Femur (tissue), 1 donor: ENCODE data around the gene ZSWIM7.
"Not testable (repeated sequence)": the region's sequence is repeated elsewhere in the genome, so short reads cannot be mapped to it uniquely, and the experiment has no call there.

ENCODE experiments used
- DNase-seq: peaks from one replicate; pipeline ENCODE4 v3.0.0-alpha.2; 2017

The ZSWIM7 gene

GRCh38 chr17:15955793-15956541, 43.5 kb downstream of the ZSWIM7 start:
- DNase-seq = no peak

- DNase-seq = no peak
Observed at GRCh38 chr17:15954222-15954621, 45.3 kb downstream of the ZSWIM7 start.

GRCh38 chr17:15952916-15953790, 46.4 kb downstream of the ZSWIM7 start:
- DNase-seq = no peak

GRCh38 chr17:15952048-15952532, 47.4 kb downstream of the ZSWIM7 start:
- no peak for DNase-seq

GRCh38 chr17:15951368-15952047, 48.0 kb downstream of the ZSWIM7 start:
- DNase-seq = no peak

- DNase-seq = no peak
Observed at GRCh38 chr17:15947976-15948752, 51.3 kb downstream of the ZSWIM7 start.

- DNase-seq = no peak
Observed at GRCh38 chr17:15947271-15947670, 52.2 kb downstream of the ZSWIM7 start.

- no peak for DNase-seq
Observed at GRCh38 chr17:15946611-15947120, 52.8 kb downstream of the ZSWIM7 start.

GRCh38 chr17:15945527-15946191, 53.8 kb downstream of the ZSWIM7 start:
- no peak for DNase-seq

GRCh38 chr17:15944759-15945526, 54.6 kb downstream of the ZSWIM7 start, which contains the start of gene ADORA2B:
ADORA2B (plus strand) TSS chr17:15945130; CDS start chr17:15945249, 119 bp downstream.
- peak; percentile 77 for DNase-seq

GRCh38 chr17:15943971-15944758, 55.3 kb downstream of the ZSWIM7 start:
- DNase-seq = no peak

- no peak for DNase-seq
Observed at GRCh38 chr17:15942207-15942833, 57.2 kb downstream of the ZSWIM7 start.

- no peak for DNase-seq
Observed at GRCh38 chr17:15941781-15942180, 57.7 kb downstream of the ZSWIM7 start.

GRCh38 chr17:15936481-15936880, 63.0 kb downstream of the ZSWIM7 start:
- not testable (repeated sequence) for DNase-seq

- no peak for DNase-seq
Observed at GRCh38 chr17:15935891-15936290, 63.6 kb downstream of the ZSWIM7 start.

- DNase-seq = no peak
Observed at GRCh38 chr17:15934866-15935265, 64.6 kb downstream of the ZSWIM7 start.

- DNase-seq = no peak
Observed at GRCh38 chr17:15931394-15931793, 68.1 kb downstream of the ZSWIM7 start.

GRCh38 chr17:15930426-15930825, 69.1 kb downstream of the ZSWIM7 start:
- no peak for DNase-seq

- DNase-seq = no peak
Observed at GRCh38 chr17:15929941-15930340, 69.6 kb downstream of the ZSWIM7 start.
